ENCODE results near the gene TMEM200B.

DNA sequence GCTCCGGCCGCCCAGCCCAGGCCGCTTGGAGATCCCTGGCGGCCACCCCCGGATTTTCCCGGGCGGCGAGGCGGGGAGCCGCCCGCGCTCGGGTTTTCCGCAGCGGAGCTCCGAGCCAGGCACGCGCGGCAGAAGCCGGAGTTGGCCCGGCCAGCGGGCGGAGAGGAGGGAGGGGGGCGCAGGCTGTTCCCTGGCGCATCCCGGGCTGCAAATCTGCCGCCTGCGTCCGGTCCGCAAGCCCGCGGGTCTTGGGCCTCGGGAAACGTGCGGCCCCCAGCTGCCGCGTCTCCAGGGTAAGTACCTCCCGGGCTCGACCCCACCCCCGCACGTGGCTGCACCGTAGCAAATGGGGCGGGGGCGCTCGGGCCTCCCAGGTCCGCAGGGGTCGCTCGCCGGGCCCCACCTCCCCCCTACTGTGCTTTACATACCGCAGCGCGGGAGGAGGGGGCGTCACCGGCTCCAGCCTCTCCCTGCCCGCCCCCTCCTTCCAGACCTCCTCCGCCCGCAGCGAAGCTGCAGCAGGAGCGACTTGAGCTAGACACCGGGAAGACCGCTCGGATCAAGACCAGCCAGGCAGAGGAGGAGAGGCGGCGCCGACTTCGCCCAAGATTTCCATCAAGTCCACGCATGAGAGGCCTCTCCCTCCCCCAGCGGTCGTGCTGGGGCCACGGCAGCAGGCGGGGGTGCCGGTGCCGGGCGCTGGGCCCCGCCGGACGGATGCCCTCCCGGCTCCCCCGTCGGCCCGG lies 1.6 kb downstream of the TMEM200B start:
- TF ChIP-seq, protein P1, sequence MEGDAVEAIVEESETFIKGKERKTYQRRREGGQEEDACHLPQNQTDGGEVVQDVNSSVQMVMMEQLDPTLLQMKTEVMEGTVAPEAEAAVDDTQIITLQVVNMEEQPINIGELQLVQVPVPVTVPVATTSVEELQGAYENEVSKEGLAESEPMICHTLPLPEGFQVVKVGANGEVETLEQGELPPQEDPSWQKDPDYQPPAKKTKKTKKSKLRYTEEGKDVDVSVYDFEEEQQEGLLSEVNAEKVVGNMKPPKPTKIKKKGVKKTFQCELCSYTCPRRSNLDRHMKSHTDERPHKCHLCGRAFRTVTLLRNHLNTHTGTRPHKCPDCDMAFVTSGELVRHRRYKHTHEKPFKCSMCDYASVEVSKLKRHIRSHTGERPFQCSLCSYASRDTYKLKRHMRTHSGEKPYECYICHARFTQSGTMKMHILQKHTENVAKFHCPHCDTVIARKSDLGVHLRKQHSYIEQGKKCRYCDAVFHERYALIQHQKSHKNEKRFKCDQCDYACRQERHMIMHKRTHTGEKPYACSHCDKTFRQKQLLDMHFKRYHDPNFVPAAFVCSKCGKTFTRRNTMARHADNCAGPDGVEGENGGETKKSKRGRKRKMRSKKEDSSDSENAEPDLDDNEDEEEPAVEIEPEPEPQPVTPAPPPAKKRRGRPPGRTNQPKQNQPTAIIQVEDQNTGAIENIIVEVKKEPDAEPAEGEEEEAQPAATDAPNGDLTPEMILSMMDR (IDR thresholded peaks at IDR 0.05), result no peak
- no peak for TF ChIP-seq ZFX (IDR thresholded peaks at IDR 0.05; ENCODE audit: borderline replicate concordance)

Data from 22Rv1 (cell line).